ENCODE results near the gene CSRNP2. TPM values are rescaled to one million over a fixed set of nuclear protein-coding genes. Genes with fewer than 3 reads are reported as not detected.
"Not testable (repeated sequence)": the region's sequence is repeated elsewhere in the genome, so short reads cannot be mapped to it uniquely, and the experiment has no call there.

The CSRNP2 gene
- total RNA-seq, 1 donor from 2014 or later, result 31.2 TPM

GRCh38 chr12:51090705-51091229 lies 7.4 kb upstream of the CSRNP2 start:
- no peaks in the 10 kb centered on the region for H3K9me3 Mint-ChIP-seq
- H3K4me3 Mint-ChIP-seq (ENCODE audit: low read depth), result no peak overlapping the region
- intact Hi-C loops (cut with micrococcal nuclease), result no loop called here

GRCh38 chr12:51087818-51088217 lies 4.4 kb upstream of the CSRNP2 start:
- DNase-seq (ENCODE audit: low spot score), result no peak
- peaks cover 19% of the 10 kb centered on the region for H3K36me3 Mint-ChIP-seq (ENCODE audit: low read depth)
- H3K9me3 Mint-ChIP-seq, result no peaks in the 10 kb centered on the region
- H3K4me1 Mint-ChIP-seq (ENCODE audit: low read depth), result peaks cover 19% of the 10 kb centered on the region
- peak overlapping the region; percentile 72 for H3K27ac Mint-ChIP-seq
- no peak overlapping the region for H3K4me3 Mint-ChIP-seq (ENCODE audit: low read depth)
- intact Hi-C loops (cut with micrococcal nuclease), result loop anchor here (10.0 kb wide), 3 partner anchors 157 to 323 kb away; partner anchors contain the start of genes ATF1 and BIN2
- no peaks in the 10 kb centered on the region for H3K27me3 Mint-ChIP-seq (ENCODE audit: low read depth)

More at GRCh38 chr12:51090705-51091229, 7.4 kb upstream of the CSRNP2 start:
- H3K36me3 Mint-ChIP-seq (ENCODE audit: low read depth), result peaks cover 37% of the 10 kb centered on the region
- peaks cover 11% of the 10 kb centered on the region for H3K4me1 Mint-ChIP-seq (ENCODE audit: low read depth)
- H3K27ac Mint-ChIP-seq, result no peak overlapping the region
- H3K27me3 Mint-ChIP-seq (ENCODE audit: low read depth), result no peaks in the 10 kb centered on the region
- no peak for DNase-seq (ENCODE audit: low spot score)

- H3K36me3 Mint-ChIP-seq (ENCODE audit: low read depth), result peaks cover 25% of the 10 kb centered on the region
These were observed 3.5 kb upstream of the CSRNP2 start for GRCh38 chr12:51086933-51087332.

GRCh38 chr12:51085757-51086156 lies 2.4 kb upstream of the CSRNP2 start:
- H3K27ac Mint-ChIP-seq, result no peak overlapping the region
- H3K4me1 Mint-ChIP-seq (ENCODE audit: low read depth), result peaks cover 30% of the 10 kb centered on the region
- H3K4me3 Mint-ChIP-seq (ENCODE audit: low read depth), result no peak overlapping the region
- H3K9me3 Mint-ChIP-seq, result no peaks in the 10 kb centered on the region
- DNase-seq (ENCODE audit: low spot score), result no peak
- peaks cover 20% of the 10 kb centered on the region for H3K36me3 Mint-ChIP-seq (ENCODE audit: low read depth)
- intact Hi-C loops (cut with micrococcal nuclease), result loop anchor here (10.0 kb wide), 3 partner anchors 159 to 321 kb away; partner anchors contain the start of genes ATF1 and BIN2
- H3K27me3 Mint-ChIP-seq (ENCODE audit: low read depth), result no peaks in the 10 kb centered on the region

More at GRCh38 chr12:51086933-51087332, 3.5 kb upstream of the CSRNP2 start:
- peaks cover 27% of the 10 kb centered on the region for H3K4me1 Mint-ChIP-seq (ENCODE audit: low read depth)
- peak overlapping the region; percentile 25 for H3K27ac Mint-ChIP-seq
- H3K4me3 Mint-ChIP-seq (ENCODE audit: low read depth), result no peak overlapping the region
- H3K27me3 Mint-ChIP-seq (ENCODE audit: low read depth), result no peaks in the 10 kb centered on the region
- intact Hi-C loops (cut with micrococcal nuclease), result loop anchor here (10.0 kb wide), 3 partner anchors 158 to 322 kb away; partner anchors contain the start of genes ATF1 and BIN2
- no peak for DNase-seq (ENCODE audit: low spot score)
- H3K9me3 Mint-ChIP-seq, result no peaks in the 10 kb centered on the region

DNA sequence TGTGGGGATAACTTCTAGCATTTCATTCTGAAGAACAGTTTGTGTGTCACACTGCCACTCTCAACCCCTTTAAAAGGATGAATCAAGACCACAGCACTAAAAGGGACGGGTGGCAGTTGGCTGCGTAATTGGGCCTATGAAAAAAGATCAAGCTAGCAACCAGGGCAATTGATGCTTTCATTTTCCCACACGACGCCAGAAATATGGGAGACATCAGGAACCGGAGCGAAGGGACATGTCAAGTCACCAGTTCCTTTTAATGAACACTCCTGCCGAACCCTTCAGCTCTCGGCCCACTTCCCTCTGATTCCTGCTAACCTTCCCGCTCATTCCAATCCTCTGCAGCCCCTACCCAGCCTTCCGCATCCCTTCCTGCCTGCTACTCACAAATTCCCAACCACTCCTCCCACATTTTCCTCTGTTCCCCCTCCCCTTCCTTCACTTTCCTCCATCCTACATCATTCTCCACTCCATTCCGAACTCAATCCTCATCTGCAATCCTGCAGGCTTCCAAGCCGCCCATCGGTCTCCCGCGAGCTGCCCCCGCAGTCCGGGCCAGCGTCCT lies 753 bp downstream of the CSRNP2 start:
- Mint-ChIP-seq H3K36me3 (ENCODE audit: low read depth) (peaks cover 32% of the 10 kb centered on the region), H3K4me3 (ENCODE audit: low read depth) (peak overlapping the region; percentile 98), H3K27ac (peak overlapping the region; percentile 90), H3K9me3 (no peaks in the 10 kb centered on the region), H3K27me3 (ENCODE audit: low read depth) (no peaks in the 10 kb centered on the region), H3K4me1 (ENCODE audit: low read depth) (peaks cover 41% of the 10 kb centered on the region)
- intact Hi-C loops (cut with micrococcal nuclease), result loop anchor here (1.0 to 10.0 kb wide), 6 partner anchors 34 to 318 kb away; partner anchors contain the start of genes ATF1, BIN2, LETMD1 and TFCP2
- no peak for DNase-seq (ENCODE audit: low spot score)

DNA sequence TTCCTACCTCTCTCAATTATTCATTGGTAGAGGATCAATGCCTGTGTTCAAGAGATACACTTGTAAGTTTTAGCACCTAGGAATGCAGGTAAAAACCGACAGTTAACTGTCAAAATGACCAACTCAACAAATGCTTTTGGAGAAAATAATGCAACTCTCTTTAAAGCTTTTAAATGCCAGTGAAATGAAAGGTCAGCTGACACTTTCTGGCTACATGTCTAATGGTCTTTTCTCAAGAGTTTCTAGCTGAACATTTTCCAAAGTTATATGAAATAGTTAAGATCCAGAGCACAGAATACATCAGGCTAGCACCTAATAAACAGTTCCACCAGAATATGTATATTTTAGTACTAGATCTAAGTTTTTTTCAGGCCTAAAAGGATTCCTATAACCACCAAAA lies 2.0 kb downstream of the CSRNP2 start:
- no peak for DNase-seq (ENCODE audit: low spot score)
- H3K4me3 Mint-ChIP-seq (ENCODE audit: low read depth), result peak overlapping the region; percentile 31
- intact Hi-C loops (cut with micrococcal nuclease), result loop anchor here (10.0 kb wide), 3 partner anchors 163 to 317 kb away; partner anchors contain the start of genes ATF1 and BIN2
- peaks cover 45% of the 10 kb centered on the region for H3K4me1 Mint-ChIP-seq (ENCODE audit: low read depth)
- H3K27ac Mint-ChIP-seq, result no peak overlapping the region
- H3K27me3 Mint-ChIP-seq (ENCODE audit: low read depth), result no peaks in the 10 kb centered on the region
- peaks cover 32% of the 10 kb centered on the region for H3K36me3 Mint-ChIP-seq (ENCODE audit: low read depth)
- H3K9me3 Mint-ChIP-seq, result no peaks in the 10 kb centered on the region

DNA sequence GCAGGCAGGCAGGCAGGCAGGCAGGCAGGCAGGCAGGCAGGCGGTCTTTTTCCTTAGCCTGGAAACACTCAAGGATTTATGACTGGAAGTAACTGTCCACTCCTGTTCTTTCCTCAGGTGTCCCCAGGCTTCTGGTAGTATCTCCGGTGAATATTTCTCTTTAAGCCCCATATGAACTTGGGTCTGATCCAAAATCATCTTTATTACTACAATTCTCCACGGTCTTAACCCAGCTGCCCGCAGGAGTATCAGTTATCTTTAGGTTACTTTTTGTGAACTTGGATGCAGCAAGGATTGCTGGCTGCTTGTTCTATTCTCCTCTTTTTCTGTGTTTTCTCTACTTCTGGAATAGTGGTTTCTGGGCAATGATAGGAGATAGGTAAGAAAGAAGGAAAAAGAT lies 3.3 kb downstream of the CSRNP2 start:
- intact Hi-C loops (cut with micrococcal nuclease), result loop anchor here (10.0 kb wide), 3 partner anchors 165 to 315 kb away; partner anchors contain the start of genes ATF1 and BIN2
- Mint-ChIP-seq H3K9me3 (no peaks in the 10 kb centered on the region), H3K36me3 (ENCODE audit: low read depth) (peaks cover 29% of the 10 kb centered on the region), H3K4me1 (ENCODE audit: low read depth) (peaks cover 47% of the 10 kb centered on the region), H3K27ac (no peak overlapping the region), H3K27me3 (ENCODE audit: low read depth) (no peaks in the 10 kb centered on the region), H3K4me3 (ENCODE audit: low read depth) (no peak overlapping the region)
- no peak for DNase-seq (ENCODE audit: low spot score)

- H3K9me3 Mint-ChIP-seq; H3K27ac Mint-ChIP-seq; DNase-seq (ENCODE audit: low spot score); H3K27me3 Mint-ChIP-seq (ENCODE audit: low read depth); H3K4me3 Mint-ChIP-seq (ENCODE audit: low read depth); intact Hi-C loops (cut with micrococcal nuclease): not testable (repeated sequence)
- Mint-ChIP-seq H3K36me3 (ENCODE audit: low read depth) (peaks cover 33% of the 10 kb centered on the region), H3K4me1 (ENCODE audit: low read depth) (peaks cover 49% of the 10 kb centered on the region)
These were observed 4.5 kb downstream of the CSRNP2 start for GRCh38 chr12:51078866-51079265.

- H3K36me3 Mint-ChIP-seq (ENCODE audit: low read depth), result peaks cover 39% of the 10 kb centered on the region
- intact Hi-C loops (cut with micrococcal nuclease); H3K9me3 Mint-ChIP-seq; DNase-seq (ENCODE audit: low spot score); H3K27ac Mint-ChIP-seq; H3K4me3 Mint-ChIP-seq (ENCODE audit: low read depth); H3K27me3 Mint-ChIP-seq (ENCODE audit: low read depth): not testable (repeated sequence)
- peaks cover 45% of the 10 kb centered on the region for H3K4me1 Mint-ChIP-seq (ENCODE audit: low read depth)
These were observed 5.0 kb downstream of the CSRNP2 start for GRCh38 chr12:51078346-51078745.

DNA sequence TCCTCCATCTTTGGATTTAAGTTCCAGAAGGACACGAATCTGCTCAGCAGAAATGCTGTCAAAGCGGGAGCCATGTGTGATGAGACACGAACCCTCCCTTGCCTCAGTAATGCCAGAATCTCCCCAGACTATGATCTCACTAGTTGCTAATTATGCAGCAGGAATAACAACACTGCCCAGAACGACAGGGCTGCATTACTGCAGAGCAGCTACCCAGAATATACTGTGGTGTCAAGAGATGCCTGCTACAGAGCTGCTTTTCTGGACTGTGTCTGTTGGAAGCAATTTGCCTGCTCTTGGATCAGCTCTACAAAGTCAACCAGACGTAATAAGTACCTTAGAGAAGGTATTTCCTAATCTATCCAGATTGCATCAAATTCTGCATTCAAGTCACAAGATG lies 5.5 kb downstream of the CSRNP2 start:
- Mint-ChIP-seq H3K9me3 (no peaks in the 10 kb centered on the region), H3K27me3 (ENCODE audit: low read depth) (no peaks in the 10 kb centered on the region), H3K4me1 (ENCODE audit: low read depth) (peaks cover 45% of the 10 kb centered on the region), H3K36me3 (ENCODE audit: low read depth) (peaks cover 41% of the 10 kb centered on the region), H3K4me3 (ENCODE audit: low read depth) (no peak overlapping the region), H3K27ac (no peak overlapping the region)
- intact Hi-C loops (cut with micrococcal nuclease), result no loop called here
- no peak for DNase-seq (ENCODE audit: low spot score)

DNA sequence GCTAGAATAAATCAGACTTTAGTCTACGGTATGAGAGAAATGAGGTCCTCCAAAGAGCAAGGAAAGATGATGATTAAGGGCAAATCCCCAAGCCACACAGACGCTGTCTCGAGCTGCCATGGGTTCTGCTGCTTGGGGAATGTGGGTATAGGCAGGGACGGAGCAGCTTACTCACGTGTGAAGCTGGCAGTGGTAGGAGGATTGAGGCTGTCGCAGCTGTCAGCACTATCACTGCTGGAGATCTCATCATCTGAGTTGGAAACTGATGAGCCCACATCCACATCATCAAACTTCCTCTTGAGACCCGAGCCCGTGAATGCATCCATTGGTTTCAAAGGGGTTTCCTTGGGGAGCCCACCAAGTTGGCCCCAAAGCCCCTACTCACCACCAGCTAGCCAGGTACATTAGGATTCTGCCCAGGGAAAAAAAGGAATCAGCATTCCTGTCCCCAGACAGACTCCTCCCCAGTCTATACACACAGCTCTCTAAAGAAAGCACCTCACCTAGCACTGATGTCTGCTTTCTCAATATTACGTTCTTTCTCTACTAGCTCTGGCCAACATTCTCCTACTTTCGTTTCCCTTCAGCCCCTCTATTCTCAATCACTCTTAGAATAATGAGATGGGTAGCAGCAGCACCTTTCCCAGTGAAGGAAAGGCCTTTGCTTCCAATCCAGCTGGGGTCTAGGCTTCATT lies 7.0 kb downstream of the CSRNP2 start:
- intact Hi-C loops (cut with micrococcal nuclease), result no loop called here
- no peaks in the 10 kb centered on the region for H3K27me3 Mint-ChIP-seq (ENCODE audit: low read depth)
- H3K4me3 Mint-ChIP-seq (ENCODE audit: low read depth), result no peak overlapping the region
- H3K27ac Mint-ChIP-seq, result peak overlapping the region; percentile 44
- H3K9me3 Mint-ChIP-seq, result no peaks in the 10 kb centered on the region
- H3K4me1 Mint-ChIP-seq (ENCODE audit: low read depth), result peaks cover 35% of the 10 kb centered on the region
- peaks cover 40% of the 10 kb centered on the region for H3K36me3 Mint-ChIP-seq (ENCODE audit: low read depth)
- peak; percentile 13 for DNase-seq (ENCODE audit: low spot score)

DNA sequence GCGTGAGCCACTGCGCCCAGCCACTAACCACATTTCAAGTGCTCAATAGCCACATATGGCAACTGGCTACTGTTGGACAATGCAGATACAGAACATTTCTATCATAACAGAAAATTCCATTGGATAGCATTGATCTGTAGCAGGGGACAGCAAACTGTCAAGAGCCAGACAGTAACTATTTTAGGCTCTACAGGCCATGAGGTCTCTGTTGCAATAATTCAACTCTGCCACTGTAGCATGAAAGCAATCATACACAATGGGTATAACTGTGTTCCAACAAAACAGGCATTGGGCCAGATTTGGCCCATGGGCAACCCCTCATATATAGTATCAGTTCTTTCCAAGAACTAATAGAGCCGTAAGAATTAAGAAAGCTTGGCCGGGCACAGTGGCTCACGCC lies 8.0 kb downstream of the CSRNP2 start:
- Mint-ChIP-seq H3K9me3 (no peaks in the 10 kb centered on the region), H3K4me1 (ENCODE audit: low read depth) (peaks cover 32% of the 10 kb centered on the region), H3K27ac (no peak overlapping the region), H3K27me3 (ENCODE audit: low read depth) (no peaks in the 10 kb centered on the region), H3K36me3 (ENCODE audit: low read depth) (peaks cover 37% of the 10 kb centered on the region), H3K4me3 (ENCODE audit: low read depth) (no peak overlapping the region)
- DNase-seq (ENCODE audit: low spot score), result no peak
- intact Hi-C loops (cut with micrococcal nuclease), result no loop called here

DNA sequence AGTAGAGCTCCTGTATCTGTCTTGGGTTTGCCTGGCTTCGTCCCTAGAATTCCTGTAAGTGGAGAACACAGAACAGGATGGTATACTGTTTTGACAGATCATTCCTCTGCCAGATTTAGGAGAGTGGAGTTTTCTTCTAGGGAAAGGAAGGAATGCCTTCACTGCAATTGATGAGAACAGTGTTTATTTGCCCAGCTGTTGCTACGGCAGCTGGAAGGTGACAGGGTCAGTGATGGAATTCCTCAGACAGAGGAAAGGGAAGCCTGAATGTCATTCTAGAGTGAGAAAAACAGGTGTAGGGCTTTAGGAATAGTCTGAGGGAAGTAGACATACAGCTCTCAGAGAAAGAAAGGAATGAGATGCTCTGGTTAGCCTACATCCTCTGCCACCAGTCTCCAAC lies 11.7 kb downstream of the CSRNP2 start:
- intact Hi-C loops (cut with micrococcal nuclease), result no loop called here
- peaks cover 44% of the 10 kb centered on the region for H3K36me3 Mint-ChIP-seq (ENCODE audit: low read depth)
- DNase-seq (ENCODE audit: low spot score), result no peak
- H3K4me1 Mint-ChIP-seq (ENCODE audit: low read depth), result peaks cover 16% of the 10 kb centered on the region
- H3K27ac Mint-ChIP-seq, result no peak overlapping the region
- no peak overlapping the region for H3K4me3 Mint-ChIP-seq (ENCODE audit: low read depth)
- H3K9me3 Mint-ChIP-seq, result no peaks in the 10 kb centered on the region
- H3K27me3 Mint-ChIP-seq (ENCODE audit: low read depth), result no peaks in the 10 kb centered on the region
